Fibroblast of villous mesenchyme (primary cell): Measurements from ENCODE around the gene GEMIN4. TPM values are rescaled to one million over a fixed set of nuclear protein-coding genes. Genes with fewer than 3 reads are reported as not detected.

Experiments
- DNase-seq: peaks from one replicate; pipeline ENCODE4 v3.0.0-alpha.2; 2010; ENCODE audit warnings: low read depth
- H3K4me3 ChIP-seq: 2 replicates; pipeline ENCODE4 v1.5.1; 2011; ENCODE audit warnings: low read depth, mild to moderate bottlenecking, low read length
- CTCF ChIP-seq: IDR thresholded peaks from 2 replicates; pipeline ENCODE4 v1.5.1; 2012; ENCODE audit warnings: low read depth, mild to moderate bottlenecking, low read length; ENCODE audit not compliant: insufficient read depth
- total RNA-seq: library from RNA; depleted of rRNA; stranded (reverse); fragments of >200 nt; gene quantifications from 2 replicates; pipeline ENCODE4 v1.2.3, GENCODE V29; 2012

Gene GEMIN4
- total RNA-seq, 1 donor = 11.7 TPM

GRCh38 chr17:746181-746580 lies 5.9 kb downstream of the GEMIN4 start:
- DNase-seq = no peak
- no peak for TF ChIP-seq CTCF

GRCh38 chr17:745406-745805 lies 6.7 kb downstream of the GEMIN4 start:
- no peak for TF ChIP-seq CTCF
- no peak overlapping the region for H3K4me3 ChIP-seq

More at GRCh38 chr17:746181-746580, 5.9 kb downstream of the GEMIN4 start:
- no peak overlapping the region for H3K4me3 ChIP-seq

GRCh38 chr17:744937-745336 lies 7.1 kb downstream of the GEMIN4 start:
- H3K4me3 ChIP-seq = no peak overlapping the region
- no peak for TF ChIP-seq CTCF

More at GRCh38 chr17:745406-745805, 6.7 kb downstream of the GEMIN4 start:
- DNase-seq = no peak

GRCh38 chr17:743139-743538 lies 8.9 kb downstream of the GEMIN4 start:
- TF ChIP-seq CTCF = no peak
- H3K4me3 ChIP-seq = no peak overlapping the region
- DNase-seq = no peak

More at GRCh38 chr17:744937-745336, 7.1 kb downstream of the GEMIN4 start:
- DNase-seq = no peak

- no peak overlapping the region for H3K4me3 ChIP-seq
- TF ChIP-seq CTCF = no peak
- no peak for DNase-seq
Measured at GRCh38 chr17:742147-742793, 9.8 kb downstream of the GEMIN4 start.

GRCh38 chr17:740240-741017 lies 11.6 kb downstream of the GEMIN4 start:
- DNase-seq = no peak
- no peak for TF ChIP-seq CTCF
- no peak overlapping the region for H3K4me3 ChIP-seq
